Prostate gland (tissue), 2 donors: Measurements from ENCODE around the gene STX5. TPM values are rescaled to one million over a fixed set of nuclear protein-coding genes. Genes with fewer than 3 reads are reported as not detected.
A peak's percentile ranks its signal among the peaks of the same experiment; 100 is the strongest.

Experiments used
- DNase-seq: peaks from one replicate; pipeline ENCODE4 v3.0.0-alpha.2; 2019; ENCODE audit warnings: low spot score
- H3K27ac ChIP-seq, 2 donors: fragments of 200-600 bp; sonication (generic); 2 replicates each; pipeline ENCODE4 v1.5.1; 2017 to 2019
- H3K27me3 ChIP-seq: fragments of 200-600 bp; sonication (generic); replicated peaks from 2 replicates; pipeline ENCODE4 v1.5.1; 2019; ENCODE audit not compliant: insufficient read depth
- H3K36me3 ChIP-seq, 2 donors: fragments of 200-600 bp; sonication (generic); 1 replicate in 1 of 2; 2 replicates in 1 of 2; pipeline versions ENCODE4 v1.5.1 to v1.8.1; 2017 to 2019
- H3K4me1 ChIP-seq: fragments of 200-600 bp; sonication (generic); replicated peaks from 2 replicates; pipeline ENCODE4 v1.5.1; 2019
- H3K4me3 ChIP-seq, 2 donors: fragments of 200-600 bp; sonication (generic); 2 replicates each; pipeline ENCODE4 v1.5.1; 2017 to 2019
- H3K9me3 ChIP-seq: fragments of 200-600 bp; sonication (generic); 2 replicates; pipeline ENCODE4 v1.5.1; 2017
- POLR2A ChIP-seq: fragments of 450-650 bp; IDR thresholded peaks from one replicate; pipeline ENCODE4 v1.6.1; 2016; ENCODE audit warnings: antibody characterized with exemption, mild to moderate bottlenecking
- POLR2AphosphoS5 ChIP-seq: sonication (generic); formaldehyde crosslinking; IDR thresholded peaks from one replicate; pipeline ENCODE4 v1.6.1; 2017; ENCODE audit warnings: antibody characterized with exemption
- whole genome bisulfite sequencing: methylation state at CpG from one replicate; pipeline ENCODE4 v1.1.5; 2018; 5-methylcytosine and 5-hydroxymethylcytosine counted together
- intact Hi-C: fragments of 100-400 bp; cut with DNase I; formaldehyde crosslinking; loops from one replicate; pipeline ENCODE4 v1.14.2; 2022
- total RNA-seq, 2 donors: library from RNA; depleted of rRNA; stranded (reverse); fragments of >200 nt; gene quantifications; one replicate each; pipeline ENCODE4 v1.1.0, GENCODE V29; 2016
- TF ChIP-seq, protein P1 (sequence below), 4 experiments: fragments of 200-600 bp in 2 of 4; fragments of 450-650 bp in 2 of 4; sonication (generic) in 2 of 4; IDR thresholded peaks; 1 replicate in 3 of 4; 2 replicates in 1 of 4; pipeline ENCODE4 v1.5.1; 2016 to 2019; ENCODE audit warnings: antibody characterized with exemption in 4 of 4, mild to moderate bottlenecking in 2 of 4, moderate library complexity in 2 of 4

The STX5 gene
- total RNA-seq, 2 donors from 2014 or later = 34.5 to 57.5 TPM

DNA sequence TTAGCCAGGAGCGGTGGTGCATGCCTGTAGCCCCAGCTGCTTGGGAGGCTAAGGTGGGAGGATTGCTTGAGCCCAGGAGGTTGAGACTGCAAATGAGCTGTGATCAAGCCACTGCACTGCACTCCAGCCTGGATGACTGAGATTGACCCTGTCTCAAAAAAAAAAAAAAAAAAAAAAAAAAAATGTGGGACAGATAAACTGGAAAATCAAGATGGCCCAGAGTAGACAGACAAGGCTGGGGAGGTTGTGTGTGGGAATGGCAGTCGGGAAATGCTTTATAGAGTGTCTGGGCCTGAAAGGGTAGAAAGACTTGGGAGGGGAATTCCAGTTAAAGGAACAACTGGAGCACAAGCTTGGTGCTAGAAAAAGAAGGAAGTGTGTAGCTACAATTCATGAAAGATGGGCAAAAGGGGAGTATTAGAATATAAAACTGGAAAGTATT, 25.7 kb upstream of the STX5 start:
- Histone ChIP-seq H3K9me3 (no peaks in the 10 kb centered on the region), H3K4me3 (no peak overlapping the region), H3K36me3 (no peaks in the 10 kb centered on the region), H3K27ac (peak overlapping the region; percentile 21 to 71), H3K27me3 (no peaks in the 10 kb centered on the region), H3K4me1 (peaks cover 24% of the 10 kb centered on the region)
- intact Hi-C loops = no loop called here
- 58% methylated on average over 2 of the region's 2 CpGs for WGBS
- TF ChIP-seq, protein P1, sequence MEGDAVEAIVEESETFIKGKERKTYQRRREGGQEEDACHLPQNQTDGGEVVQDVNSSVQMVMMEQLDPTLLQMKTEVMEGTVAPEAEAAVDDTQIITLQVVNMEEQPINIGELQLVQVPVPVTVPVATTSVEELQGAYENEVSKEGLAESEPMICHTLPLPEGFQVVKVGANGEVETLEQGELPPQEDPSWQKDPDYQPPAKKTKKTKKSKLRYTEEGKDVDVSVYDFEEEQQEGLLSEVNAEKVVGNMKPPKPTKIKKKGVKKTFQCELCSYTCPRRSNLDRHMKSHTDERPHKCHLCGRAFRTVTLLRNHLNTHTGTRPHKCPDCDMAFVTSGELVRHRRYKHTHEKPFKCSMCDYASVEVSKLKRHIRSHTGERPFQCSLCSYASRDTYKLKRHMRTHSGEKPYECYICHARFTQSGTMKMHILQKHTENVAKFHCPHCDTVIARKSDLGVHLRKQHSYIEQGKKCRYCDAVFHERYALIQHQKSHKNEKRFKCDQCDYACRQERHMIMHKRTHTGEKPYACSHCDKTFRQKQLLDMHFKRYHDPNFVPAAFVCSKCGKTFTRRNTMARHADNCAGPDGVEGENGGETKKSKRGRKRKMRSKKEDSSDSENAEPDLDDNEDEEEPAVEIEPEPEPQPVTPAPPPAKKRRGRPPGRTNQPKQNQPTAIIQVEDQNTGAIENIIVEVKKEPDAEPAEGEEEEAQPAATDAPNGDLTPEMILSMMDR (IDR thresholded peaks at IDR 0.05) = no peak
- TF ChIP-seq POLR2AphosphoS5 = peak; percentile 69
- DNase-seq = no peak

DNA sequence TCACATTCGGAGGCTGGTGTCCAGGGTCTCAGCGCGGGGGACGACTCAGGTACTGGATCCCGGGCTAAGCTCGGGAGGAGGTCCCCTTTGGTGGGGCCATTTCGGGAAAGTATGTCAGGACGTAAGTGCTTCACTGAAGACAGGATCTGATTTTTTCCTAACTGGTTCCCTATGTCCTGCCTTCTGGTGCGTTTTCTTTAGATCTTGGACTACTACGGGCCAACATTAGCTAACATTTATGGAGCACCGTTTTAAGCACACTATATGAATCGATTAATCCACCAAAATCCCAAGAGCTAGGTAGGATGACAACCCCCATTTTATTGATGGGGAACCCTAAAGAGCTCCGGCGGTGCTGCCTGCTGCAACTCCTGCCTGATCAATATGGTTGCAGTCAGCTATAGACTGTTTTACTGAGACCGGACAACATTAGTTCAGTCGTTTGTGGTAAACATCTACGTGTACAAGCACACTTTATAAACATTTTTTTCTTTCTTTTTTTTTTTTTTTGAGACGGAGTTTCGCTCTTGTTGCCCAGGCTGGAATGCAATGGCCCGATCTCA, 24.6 kb upstream of the STX5 start:
- TF ChIP-seq, protein P1 (IDR thresholded peaks at IDR 0.05) = no peak
- TF ChIP-seq POLR2A = no peak
- no peak for TF ChIP-seq POLR2AphosphoS5
- Histone ChIP-seq H3K4me1 (peaks cover 24% of the 10 kb centered on the region), H3K27ac (peak overlapping the region; percentile 65 to 79), H3K4me3 (peak overlapping the region; percentile 41 to 65), H3K27me3 (no peaks in the 10 kb centered on the region), H3K36me3 (no peaks in the 10 kb centered on the region), H3K9me3 (no peaks in the 10 kb centered on the region)
- DNase-seq = no peak
- intact Hi-C loops = no loop called here
- WGBS = 15% methylated on average over 20 of the region's 20 CpGs

DNA sequence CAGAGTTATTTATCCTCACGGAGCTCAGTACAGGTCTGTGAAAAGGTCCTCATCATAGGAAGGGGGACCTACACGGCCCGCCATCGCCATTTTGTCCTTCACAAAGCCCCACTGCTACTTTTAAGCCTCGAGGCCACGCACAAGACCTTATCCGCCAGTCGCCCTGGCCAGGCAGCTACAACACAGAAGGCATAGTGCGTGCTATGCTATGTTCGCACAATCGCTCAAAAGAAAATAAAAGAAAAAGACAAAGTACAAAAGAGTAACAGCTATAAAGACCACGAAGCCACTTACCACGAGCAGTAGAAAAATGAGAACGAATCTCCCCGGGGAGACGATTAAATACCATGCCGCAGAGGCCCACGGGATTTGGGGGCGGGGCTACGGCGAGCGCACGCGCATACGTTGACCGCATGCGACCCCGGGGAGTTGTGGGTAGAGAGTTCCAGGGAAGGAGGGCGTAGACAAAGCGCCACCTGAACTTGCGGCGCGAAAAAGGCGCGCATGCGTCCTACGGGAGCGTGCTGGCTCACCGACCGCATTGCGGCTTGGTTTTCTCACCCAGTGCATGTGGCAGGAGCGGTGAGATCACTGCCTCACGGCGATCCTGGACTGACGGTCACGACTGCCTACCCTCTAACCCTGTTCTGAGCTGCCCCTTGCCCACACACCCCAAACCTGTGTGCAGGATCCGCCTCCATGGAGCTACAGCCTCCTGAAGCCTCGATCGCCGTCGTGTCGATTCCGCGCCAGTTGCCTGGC, 23.9 kb upstream of the STX5 start:
- 2% methylated on average over 54 of the region's 54 CpGs for WGBS
- peaks cover 19% of the 10 kb centered on the region for H3K4me1 ChIP-seq

DNA sequence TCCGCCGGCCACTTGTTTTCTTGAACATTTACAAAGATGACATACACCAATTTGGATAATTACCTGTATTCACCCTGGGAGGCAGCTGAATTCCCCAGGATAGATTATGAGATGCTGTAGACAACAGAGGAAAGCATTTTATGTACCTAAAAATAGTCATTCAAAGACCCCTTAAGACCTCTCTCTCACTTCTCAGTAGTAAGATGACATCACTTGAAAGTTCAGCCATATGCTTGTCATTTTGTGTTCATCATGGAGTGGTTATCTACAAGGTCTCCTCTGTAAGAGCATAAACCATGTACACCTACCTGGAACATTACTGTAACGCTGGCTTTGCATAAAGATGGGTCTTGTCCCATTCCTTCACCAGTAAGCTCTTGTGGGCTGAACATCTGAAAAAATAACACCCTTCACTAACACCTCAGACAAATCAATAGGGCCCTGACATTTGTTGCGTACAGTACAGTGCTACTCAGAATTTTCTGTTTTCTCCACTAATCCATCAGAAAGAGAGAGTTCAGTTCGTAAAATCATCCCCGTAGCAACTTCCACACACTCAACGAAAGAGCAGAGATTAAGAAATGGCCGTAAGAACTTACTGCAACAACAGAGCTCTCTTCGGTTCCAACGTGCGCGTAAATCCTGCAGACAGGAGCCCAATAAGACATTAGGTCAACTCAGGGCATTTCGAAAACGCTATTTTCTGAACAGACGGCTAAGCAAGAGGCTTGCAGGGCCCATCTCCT, 23.1 kb upstream of the STX5 start:
- H3K27ac ChIP-seq = peak overlapping the region; percentile 65 to 79
- H3K4me3 ChIP-seq = peak overlapping the region; percentile 65 to 69
- DNase-seq = no peak
- 3% methylated on average over 15 of the region's 15 CpGs for WGBS
- H3K4me1 ChIP-seq = peaks cover 19% of the 10 kb centered on the region
- TF ChIP-seq, protein P1 (IDR thresholded peaks at IDR 0.05) = no peak
- TF ChIP-seq POLR2A (no peak), POLR2AphosphoS5 (no peak)
- H3K27me3 ChIP-seq = no peaks in the 10 kb centered on the region
- intact Hi-C loops = no loop called here
- no peaks in the 10 kb centered on the region for H3K9me3 ChIP-seq
- no peaks in the 10 kb centered on the region for H3K36me3 ChIP-seq

More for the DNA sequence above, 23.9 kb upstream of the STX5 start:
- Histone ChIP-seq H3K27ac (peak overlapping the region; percentile 65 to 79), H3K36me3 (no peaks in the 10 kb centered on the region), H3K9me3 (no peaks in the 10 kb centered on the region), H3K4me3 (peak overlapping the region; percentile 65 to 69), H3K27me3 (no peaks in the 10 kb centered on the region)
- DNase-seq = peak; percentile 95
- TF ChIP-seq POLR2AphosphoS5 = peak; percentile 100
- TF ChIP-seq POLR2A = peak; percentile 89
- TF ChIP-seq, protein P1 (IDR thresholded peaks at IDR 0.05) = peak in 2 of 4 experiments; percentile 38 to 50
- intact Hi-C loops = no loop called here
